ENCODE results near the gene SYT1. TPM values are rescaled to one million over a fixed set of nuclear protein-coding genes. Genes with fewer than 3 reads are reported as not detected.

The SYT1 gene
- total and polyA plus RNA-seq, 2 donors (not counting 1 experiment from before 2014, with no cell fraction given) = 0.60 to 1.3 TPM

GRCh38 chr12:79367032-79367589 lies 502.5 kb downstream of the SYT1 start:
- H3K27me3 ChIP-seq (replicated peaks in 1 of 4; ENCODE audit: control extremely low read depth in 1 of 4, control insufficient read depth in 3 of 4, insufficient read depth in 4 of 4, low read length in 3 of 4) = no peaks in the 10 kb centered on the region
- ChIA-PET CTCF (no interaction called here), POLR2A (no interaction called here)
- H3K36me3 ChIP-seq (replicated peaks in 1 of 2; ENCODE audit: control extremely low read depth in 1 of 2, control insufficient read depth in 1 of 2, extremely low read depth in 1 of 2, insufficient read depth in 2 of 2, low read length in 1 of 2) = no peaks in the 10 kb centered on the region
- H3K4me1 ChIP-seq (ENCODE audit: control insufficient read depth in 2 of 2, insufficient read depth in 2 of 2, low read length in 2 of 2) = no peaks in the 10 kb centered on the region
- H3K9ac ChIP-seq (ENCODE audit: low read length) = no peak overlapping the region
- peaks cover 0 to 1% (median 0%) of the 10 kb centered on the region in 3 donors for H3K9me3 ChIP-seq (ENCODE audit: control extremely low read depth in 1 of 3, control insufficient read depth in 2 of 3, insufficient read depth in 1 of 3, low read length in 2 of 3)
- Mint-ChIP-seq H3K9me3 (ENCODE audit: insufficient read depth) (no peaks in the 10 kb centered on the region), H3K27me3 (peaks cover 3% of the 10 kb centered on the region), H3K4me3 (no peak overlapping the region), H3K4me1 (no peaks in the 10 kb centered on the region), H3K27ac (no peak overlapping the region)
- H2AFZ ChIP-seq (ENCODE audit: insufficient read depth, low read depth, low read length, poor library complexity, severe bottlenecking) = no peak overlapping the region
- WGBS (ENCODE audit: insufficient coverage) = 60% methylated on average over 1 of the region's 3 CpGs
- TF ChIP-seq CTCF (IDR thresholded peaks at IDR 0.05) (no peak), EZH2 (IDR thresholded peaks at IDR 0.05; ENCODE audit: borderline replicate concordance, insufficient read depth, low read depth, low read length, poor library complexity, severe bottlenecking) (no peak)
- H3K27ac ChIP-seq (ENCODE audit: low read length in 2 of 2) = no peak overlapping the region
- ATAC-seq (ENCODE audit: low read depth) (no peak), DNase-seq (no peak)
- H3K4me2 ChIP-seq (replicated peaks; ENCODE audit: low read depth, low read length, poor library complexity, severe bottlenecking) = no peak overlapping the region
- H4K20me1 ChIP-seq (ENCODE audit: control insufficient read depth, insufficient read depth, low read length, poor library complexity, severe bottlenecking) = no peaks in the 10 kb centered on the region
- intact Hi-C loops (cut with micrococcal nuclease) = no loop called here
- H3K4me3 ChIP-seq (ENCODE audit: control extremely low read depth in 1 of 5, extremely low read depth in 1 of 5, insufficient read depth in 1 of 5, low read depth in 2 of 5, low read length in 4 of 5) = no peak overlapping the region
- no peaks in the 10 kb centered on the region for H3K79me2 ChIP-seq (ENCODE audit: control insufficient read depth, insufficient read depth, low read length)

GRCh38 chr12:79370021-79370420 lies 505.4 kb downstream of the SYT1 start:
- DNase-seq (no peak), ATAC-seq (ENCODE audit: low read depth) (no peak)
- POLR2A ChIA-PET = no interaction called here
- Mint-ChIP-seq H3K4me1 (no peaks in the 10 kb centered on the region), H3K9me3 (ENCODE audit: insufficient read depth) (no peaks in the 10 kb centered on the region), H3K4me3 (no peak overlapping the region), H3K27ac (no peak overlapping the region), H3K27me3 (peaks cover 2% of the 10 kb centered on the region)
- Histone ChIP-seq H3K4me2 (replicated peaks; ENCODE audit: low read depth, low read length, poor library complexity, severe bottlenecking) (no peak overlapping the region), H3K27ac (ENCODE audit: low read length in 2 of 2) (no peak overlapping the region), H3K9ac (ENCODE audit: low read length) (no peak overlapping the region), H3K9me3 (ENCODE audit: control extremely low read depth in 1 of 3, control insufficient read depth in 2 of 3, insufficient read depth in 1 of 3, low read length in 2 of 3) (peaks cover 0 to 1% (median 0%) of the 10 kb centered on the region in 3 donors), H3K79me2 (ENCODE audit: control insufficient read depth, insufficient read depth, low read length) (no peaks in the 10 kb centered on the region), H4K20me1 (ENCODE audit: control insufficient read depth, insufficient read depth, low read length, poor library complexity, severe bottlenecking) (no peaks in the 10 kb centered on the region), H3K4me3 (ENCODE audit: control extremely low read depth in 1 of 5, extremely low read depth in 1 of 5, insufficient read depth in 1 of 5, low read depth in 2 of 5, low read length in 4 of 5) (no peak overlapping the region), H2AFZ (ENCODE audit: insufficient read depth, low read depth, low read length, poor library complexity, severe bottlenecking) (no peak overlapping the region), H3K27me3 (replicated peaks in 1 of 4; ENCODE audit: control extremely low read depth in 1 of 4, control insufficient read depth in 3 of 4, insufficient read depth in 4 of 4, low read length in 3 of 4) (no peaks in the 10 kb centered on the region), H3K4me1 (ENCODE audit: control insufficient read depth in 2 of 2, insufficient read depth in 2 of 2, low read length in 2 of 2) (no peaks in the 10 kb centered on the region), H3K36me3 (replicated peaks in 1 of 2; ENCODE audit: control extremely low read depth in 1 of 2, control insufficient read depth in 1 of 2, extremely low read depth in 1 of 2, insufficient read depth in 2 of 2, low read length in 1 of 2) (no peaks in the 10 kb centered on the region)
- TF ChIP-seq EZH2 (IDR thresholded peaks at IDR 0.05; ENCODE audit: borderline replicate concordance, insufficient read depth, low read depth, low read length, poor library complexity, severe bottlenecking) = no peak
- no peak for TF ChIP-seq CTCF (IDR thresholded peaks at IDR 0.05)
- intact Hi-C loops (cut with micrococcal nuclease) = loop anchor here (10.0 kb wide), 1 partner anchor 1225 kb away; no protein-coding TSS in a partner anchor
- CTCF ChIA-PET = no interaction called here
- no CpG with 5 or more reads among the region's 2 CpGs for WGBS (ENCODE audit: insufficient coverage)

Data from B cell (primary cell).